ENCODE data around the gene USP49.

DNA sequence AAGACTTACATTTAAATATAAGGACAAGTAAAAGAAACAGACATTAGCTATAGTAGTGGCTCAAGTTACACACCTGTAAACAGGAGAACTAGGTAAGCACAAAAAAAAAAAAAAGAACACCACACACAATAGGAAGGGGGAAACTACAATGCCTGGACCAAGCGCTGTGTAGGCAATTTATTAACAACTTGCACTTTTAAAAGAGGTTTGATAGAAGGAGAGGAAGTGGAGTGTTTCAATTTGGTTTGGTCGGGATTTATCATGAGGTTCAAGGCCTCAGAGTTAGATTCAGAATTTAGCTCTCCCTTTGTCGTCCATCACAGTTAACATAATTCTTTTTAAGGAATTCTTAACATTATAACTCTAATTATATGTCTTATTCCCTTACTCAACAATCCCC is 1.1 kb upstream of the USP49 start:
- TF ChIP-seq, protein P1, sequence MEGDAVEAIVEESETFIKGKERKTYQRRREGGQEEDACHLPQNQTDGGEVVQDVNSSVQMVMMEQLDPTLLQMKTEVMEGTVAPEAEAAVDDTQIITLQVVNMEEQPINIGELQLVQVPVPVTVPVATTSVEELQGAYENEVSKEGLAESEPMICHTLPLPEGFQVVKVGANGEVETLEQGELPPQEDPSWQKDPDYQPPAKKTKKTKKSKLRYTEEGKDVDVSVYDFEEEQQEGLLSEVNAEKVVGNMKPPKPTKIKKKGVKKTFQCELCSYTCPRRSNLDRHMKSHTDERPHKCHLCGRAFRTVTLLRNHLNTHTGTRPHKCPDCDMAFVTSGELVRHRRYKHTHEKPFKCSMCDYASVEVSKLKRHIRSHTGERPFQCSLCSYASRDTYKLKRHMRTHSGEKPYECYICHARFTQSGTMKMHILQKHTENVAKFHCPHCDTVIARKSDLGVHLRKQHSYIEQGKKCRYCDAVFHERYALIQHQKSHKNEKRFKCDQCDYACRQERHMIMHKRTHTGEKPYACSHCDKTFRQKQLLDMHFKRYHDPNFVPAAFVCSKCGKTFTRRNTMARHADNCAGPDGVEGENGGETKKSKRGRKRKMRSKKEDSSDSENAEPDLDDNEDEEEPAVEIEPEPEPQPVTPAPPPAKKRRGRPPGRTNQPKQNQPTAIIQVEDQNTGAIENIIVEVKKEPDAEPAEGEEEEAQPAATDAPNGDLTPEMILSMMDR (IDR thresholded peaks at IDR 0.05) = no peak
- no peak for TF ChIP-seq POLR2A (IDR thresholded peaks at IDR 0.05)
- no peak for TF ChIP-seq EP300 (IDR thresholded peaks at IDR 0.05)
